ENCODE results near the gene CAPN2.

DNA sequence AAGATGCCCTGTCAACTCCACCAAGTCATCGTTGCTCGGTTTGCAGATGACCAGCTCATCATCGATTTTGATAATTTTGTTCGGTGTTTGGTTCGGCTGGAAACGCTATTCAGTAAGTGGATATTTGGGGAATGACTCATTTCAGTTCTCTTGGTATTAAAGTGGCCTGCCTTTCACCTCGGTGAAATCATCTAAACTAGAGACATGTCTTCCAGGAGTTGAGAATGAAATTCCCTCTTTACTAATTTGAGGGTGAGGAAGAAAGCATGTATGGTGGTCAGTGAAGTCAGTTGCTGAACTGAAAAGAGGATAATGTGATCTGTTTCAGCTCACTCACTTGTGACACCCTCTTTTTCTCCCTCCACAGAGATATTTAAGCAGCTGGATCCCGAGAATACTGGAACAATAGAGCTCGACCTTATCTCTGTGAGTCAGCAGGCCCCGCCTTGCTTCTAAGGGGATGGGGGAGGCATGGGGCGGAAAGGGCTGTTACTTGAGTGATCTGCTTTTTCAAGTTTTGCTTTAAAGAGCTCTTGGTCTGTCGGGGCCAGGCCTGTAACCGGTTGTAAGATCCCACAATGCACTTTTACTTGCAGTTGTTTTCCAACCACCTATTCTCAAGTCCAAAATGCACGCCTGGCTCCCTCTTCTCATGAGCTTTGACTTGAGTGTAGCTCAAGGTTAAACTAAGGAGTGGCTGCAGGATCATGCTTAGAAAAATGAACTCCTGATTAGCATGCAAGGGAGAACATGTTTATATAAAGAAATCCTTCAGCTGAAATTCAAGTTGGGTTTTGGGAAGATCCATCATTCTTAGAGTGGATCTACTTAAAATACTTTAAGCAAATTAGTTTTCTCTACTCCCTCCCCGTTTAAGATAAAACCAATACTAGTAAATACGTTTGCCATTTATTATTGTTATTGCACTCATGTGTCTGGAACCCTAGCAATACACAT lies 59.8 kb downstream of the CAPN2 start:
- TF ChIP-seq, protein P1, sequence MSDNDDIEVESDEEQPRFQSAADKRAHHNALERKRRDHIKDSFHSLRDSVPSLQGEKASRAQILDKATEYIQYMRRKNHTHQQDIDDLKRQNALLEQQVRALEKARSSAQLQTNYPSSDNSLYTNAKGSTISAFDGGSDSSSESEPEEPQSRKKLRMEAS (IDR thresholded peaks at IDR 0.05), result no peak
- TF ChIP-seq CREB1 (IDR thresholded peaks at IDR 0.05; ENCODE audit: low read depth), result no peak
- no peak for TF ChIP-seq EGR1 (IDR thresholded peaks at IDR 0.05)
- no peak for TF ChIP-seq FOXM1 (IDR thresholded peaks at IDR 0.05; ENCODE audit: borderline replicate concordance, low read depth)
- TF ChIP-seq YY1 (IDR thresholded peaks at IDR 0.05; ENCODE audit: low read depth), result no peak
- no peak for TF ChIP-seq NFIC (IDR thresholded peaks at IDR 0.05)
- no peak for TF ChIP-seq EP300 (IDR thresholded peaks at IDR 0.05; ENCODE audit: borderline replicate concordance)
- TF ChIP-seq TEAD4 (IDR thresholded peaks at IDR 0.05), result no peak

Data from Ishikawa (cell line).